CD4-positive, alpha-beta T cell treated with Interferon alpha-2 for 1 hour (primary cell): Measurements from ENCODE around the gene FAM171A2.
A peak's percentile ranks its signal among the peaks of the same experiment; 100 is the strongest.
"Not testable (repeated sequence)": the region's sequence is repeated elsewhere in the genome, so short reads cannot be mapped to it uniquely, and the experiment has no call there.

Experiments
- DNase-seq, 2 donors: peaks; one replicate each; pipeline ENCODE4 v3.0.0-alpha.2; 2020 to 2022

The FAM171A2 gene

GRCh38 chr17:44383363-44383762 is 19.7 kb upstream of the FAM171A2 start:
- DNase-seq = no peak

DNA sequence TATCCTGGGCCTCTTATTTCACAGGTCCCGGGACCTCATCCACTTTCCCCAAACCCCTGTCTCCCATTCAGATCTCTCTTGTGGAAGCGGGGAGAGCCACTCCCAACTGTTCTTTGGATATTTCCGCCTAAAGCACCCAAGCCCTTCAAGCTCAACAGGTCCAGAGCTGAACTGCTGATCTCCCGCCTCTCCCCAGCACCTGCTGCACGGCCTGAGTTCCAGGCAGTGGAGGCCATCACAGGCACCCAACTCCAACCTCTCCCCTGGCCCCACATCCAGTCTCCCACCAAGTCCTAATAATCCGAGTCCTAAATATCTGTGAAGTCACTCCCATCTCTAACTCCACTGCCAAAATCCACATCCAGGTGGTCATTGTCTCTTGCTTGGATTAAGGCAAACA is 19.3 kb upstream of the FAM171A2 start:
- DNase-seq = no peak

GRCh38 chr17:44381810-44382305 is 18.2 kb upstream of the FAM171A2 start:
- no peak for DNase-seq

DNA sequence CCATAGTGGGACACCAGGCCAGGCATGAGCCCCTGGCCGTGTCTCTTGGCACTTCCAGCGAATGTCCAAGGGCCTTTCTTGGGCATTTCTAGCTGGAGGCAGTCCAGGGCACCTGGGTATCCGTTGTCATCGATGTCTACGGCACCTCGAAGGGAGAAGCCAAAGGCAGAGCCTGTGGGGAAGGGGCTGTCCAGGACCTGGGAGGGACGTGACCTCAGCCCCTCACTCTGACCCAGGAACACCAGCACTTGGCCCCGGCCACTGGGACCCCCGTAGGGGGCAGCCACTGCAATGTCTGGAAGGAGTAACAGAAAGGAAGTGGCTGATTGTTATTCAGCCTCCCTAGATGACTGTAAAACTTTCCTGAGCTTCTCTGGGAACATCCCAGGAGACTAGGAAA is 17.1 kb upstream of the FAM171A2 start:
- no peak for DNase-seq

- DNase-seq = no peak
Measured at GRCh38 chr17:44379887-44380286, 16.2 kb upstream of the FAM171A2 start.

DNA sequence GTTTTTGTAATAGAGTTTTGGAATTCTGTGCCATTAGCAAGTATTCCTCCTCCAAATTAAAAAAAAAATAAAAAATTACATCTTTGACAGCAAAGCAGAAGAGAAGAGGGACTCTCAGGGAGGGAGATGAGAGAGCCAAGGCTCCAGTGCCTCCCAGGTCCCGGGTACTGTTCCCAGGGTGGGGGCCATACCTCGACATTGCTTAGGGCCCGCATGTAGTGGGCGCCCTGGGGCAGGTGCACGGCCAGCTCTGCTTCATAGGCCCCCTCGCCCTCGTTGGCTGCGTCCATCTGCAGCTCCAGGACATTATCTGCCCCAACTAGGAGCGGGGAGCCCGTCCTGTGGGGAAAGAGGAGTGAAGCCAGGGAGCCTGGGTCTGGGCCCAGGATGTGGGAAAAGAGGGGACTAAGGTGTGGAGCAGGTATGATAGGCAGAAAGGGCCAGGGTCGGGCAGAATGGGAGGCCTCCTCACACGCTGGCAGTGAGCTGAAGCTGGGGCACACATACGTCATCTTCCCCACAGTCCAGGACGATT is 14.6 kb upstream of the FAM171A2 start:
- no peak for DNase-seq

- DNase-seq = no peak
Measured at GRCh38 chr17:44376779-44377178, 13.1 kb upstream of the FAM171A2 start.

DNA sequence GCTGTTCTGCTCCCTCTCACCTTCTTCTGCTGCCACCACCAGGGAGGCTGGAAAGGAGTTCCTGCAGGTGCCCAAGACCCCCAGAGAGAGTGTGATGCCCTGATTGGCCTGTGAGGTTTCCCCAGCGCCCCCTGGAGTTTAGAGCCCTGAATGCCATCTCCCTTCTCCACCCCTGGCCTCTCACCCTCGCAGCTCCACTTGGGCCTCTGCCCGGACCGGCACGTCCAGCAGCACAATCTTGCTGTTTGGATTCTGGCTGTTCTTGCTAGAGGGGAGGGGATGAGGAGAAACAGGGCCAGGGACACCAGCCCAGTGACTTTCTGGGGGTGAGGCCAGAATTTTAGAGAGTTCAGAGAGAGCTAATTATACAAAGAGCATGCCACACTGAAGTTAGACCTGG is 12.5 kb upstream of the FAM171A2 start:
- no peak for DNase-seq

- no peak for DNase-seq
Measured at GRCh38 chr17:44375196-44376017, 11.8 kb upstream of the FAM171A2 start.

DNA sequence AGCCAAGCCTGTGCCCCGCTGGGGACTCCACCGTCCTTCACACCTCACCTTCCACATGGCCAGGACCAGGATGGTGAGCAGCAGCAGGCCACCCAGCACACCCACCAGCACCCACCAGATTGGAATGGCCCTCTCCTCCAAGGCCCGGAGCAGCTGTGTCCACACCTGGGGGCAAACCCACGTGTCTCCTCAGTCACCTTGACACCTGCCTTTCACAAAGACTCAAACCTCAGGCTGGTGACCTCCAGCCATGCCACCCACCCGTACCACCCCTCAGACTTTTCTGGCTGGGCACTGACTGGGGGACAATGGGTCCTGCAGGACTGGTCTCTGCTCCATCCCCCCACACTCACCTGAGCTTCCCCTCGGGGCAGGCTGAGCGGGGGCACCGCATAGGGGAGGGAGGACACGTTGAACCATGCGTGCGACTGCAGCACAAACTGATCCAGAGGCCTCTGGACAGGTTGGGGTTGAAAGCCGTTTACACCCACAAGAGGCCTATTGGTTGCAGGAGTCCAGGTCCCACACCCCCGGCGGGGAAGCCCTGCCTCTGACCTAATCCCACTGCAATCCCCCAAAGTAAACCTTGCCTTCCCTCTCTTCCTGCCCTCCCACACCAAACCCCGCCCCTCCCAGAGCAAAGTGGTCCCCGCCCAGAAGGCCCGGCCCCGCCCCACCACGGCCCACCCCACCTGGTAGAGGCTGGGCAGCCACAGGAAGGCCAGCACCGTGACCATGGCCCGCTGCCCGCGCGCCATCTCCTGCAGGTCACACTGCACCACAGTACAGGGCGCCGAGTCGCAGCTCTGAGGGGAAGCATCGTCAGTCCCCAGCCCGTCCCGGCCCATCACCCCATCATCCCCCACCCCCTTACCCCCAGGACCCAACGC is 10.9 kb upstream of the FAM171A2 start:
- DNase-seq = no peak

GRCh38 chr17:44372036-44372435 is 8.4 kb upstream of the FAM171A2 start:
- DNase-seq = no peak

- peak in 1 of 2 donors; percentile 33 for DNase-seq
Measured at GRCh38 chr17:44369414-44370023, 5.9 kb upstream of the FAM171A2 start.

DNA sequence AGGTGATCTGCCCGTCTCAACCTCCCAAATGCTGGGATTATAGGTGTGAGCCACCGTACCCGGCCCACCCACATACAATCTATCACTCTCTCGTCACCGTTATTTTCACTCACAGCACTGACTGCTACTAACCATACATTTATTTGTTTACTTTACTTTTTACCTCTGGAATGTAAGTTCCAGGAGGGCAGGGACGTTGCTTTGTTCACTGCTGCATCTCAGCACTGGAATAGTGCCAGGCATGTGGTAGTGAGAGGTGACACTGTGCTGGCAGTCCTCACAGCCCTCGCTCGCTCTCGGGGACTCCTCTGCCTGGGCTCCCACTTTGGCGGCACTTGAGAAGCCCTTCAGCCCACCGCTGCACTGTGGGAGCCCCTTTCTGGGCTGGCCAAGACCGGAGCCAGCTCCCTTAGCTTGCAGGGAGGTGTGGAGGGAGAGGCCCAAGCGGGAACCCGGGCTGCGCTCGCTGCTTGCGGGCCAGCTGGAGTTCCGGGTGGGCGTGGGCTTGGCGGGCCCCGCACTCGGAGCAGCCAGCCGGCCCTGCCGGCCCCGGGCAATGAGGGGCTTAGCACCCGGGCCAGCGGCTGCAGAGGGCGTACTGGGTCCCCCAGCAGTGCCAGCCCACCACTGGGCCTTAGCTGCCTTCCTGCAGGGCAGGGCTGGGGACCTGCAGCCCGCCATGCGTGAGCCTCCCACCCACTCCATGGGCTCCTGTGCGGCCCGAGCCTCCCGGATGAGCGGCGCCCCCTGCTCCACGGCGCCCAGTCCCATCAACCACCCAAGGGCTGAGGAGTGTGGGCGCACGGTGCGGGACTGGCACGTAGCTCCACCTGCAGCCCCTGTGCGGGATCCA is 5.0 kb upstream of the FAM171A2 start:
- not testable (repeated sequence) for DNase-seq

DNA sequence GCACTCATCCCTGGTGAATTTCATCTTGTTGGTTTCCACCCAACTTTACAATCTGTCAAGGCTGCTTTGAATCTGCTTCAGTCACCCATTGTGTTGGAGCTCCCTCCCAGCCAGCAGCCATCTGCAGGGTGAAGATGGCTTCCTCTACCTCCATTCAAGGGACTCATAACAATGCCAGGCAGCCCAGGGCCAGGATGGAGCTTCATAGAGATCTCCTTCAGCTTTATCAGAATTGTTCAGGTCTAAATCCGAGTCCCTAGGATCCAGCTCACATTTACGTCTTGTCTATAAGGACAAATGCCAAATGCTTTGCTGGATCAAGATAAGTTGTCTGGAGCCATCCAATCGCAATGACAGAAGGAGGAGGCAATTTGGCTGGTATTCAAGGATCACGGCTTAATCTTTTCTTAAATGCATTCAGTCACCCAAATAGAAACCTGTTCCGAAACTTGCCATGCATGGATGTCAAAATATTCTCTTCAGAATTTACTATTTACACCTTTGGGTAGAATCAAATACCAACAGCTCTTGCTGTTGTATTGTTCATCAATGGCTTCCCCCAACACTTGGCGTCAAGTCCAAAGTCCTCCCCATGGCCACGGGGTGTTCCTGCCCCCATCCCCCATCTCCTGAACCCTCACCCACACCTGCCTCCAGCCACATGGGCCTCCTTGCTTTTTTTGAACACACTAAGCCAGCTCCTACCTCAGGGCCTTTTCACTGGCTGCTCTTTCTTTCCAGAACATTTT is 3.8 kb upstream of the FAM171A2 start:
- no peak for DNase-seq

DNA sequence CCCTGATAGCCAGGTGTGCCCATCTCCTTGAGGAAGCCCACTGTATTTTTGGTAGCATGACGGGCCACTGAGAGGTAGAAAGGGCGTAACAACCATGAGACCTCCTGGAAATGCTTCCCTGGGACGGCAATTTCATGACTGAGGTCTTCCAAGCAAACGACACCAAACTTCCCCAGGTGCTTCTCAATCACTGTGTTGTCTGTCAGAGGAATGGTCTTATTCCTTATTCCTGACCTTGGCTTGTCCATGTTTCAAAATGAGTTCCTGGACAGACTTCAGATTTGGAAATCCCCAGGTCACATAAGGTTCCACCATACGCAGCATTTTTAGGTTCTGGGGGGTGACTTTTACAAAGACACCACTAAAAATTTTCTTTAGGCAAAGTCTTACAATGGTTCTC is 1.4 kb upstream of the FAM171A2 start:
- not testable (repeated sequence) for DNase-seq

DNA sequence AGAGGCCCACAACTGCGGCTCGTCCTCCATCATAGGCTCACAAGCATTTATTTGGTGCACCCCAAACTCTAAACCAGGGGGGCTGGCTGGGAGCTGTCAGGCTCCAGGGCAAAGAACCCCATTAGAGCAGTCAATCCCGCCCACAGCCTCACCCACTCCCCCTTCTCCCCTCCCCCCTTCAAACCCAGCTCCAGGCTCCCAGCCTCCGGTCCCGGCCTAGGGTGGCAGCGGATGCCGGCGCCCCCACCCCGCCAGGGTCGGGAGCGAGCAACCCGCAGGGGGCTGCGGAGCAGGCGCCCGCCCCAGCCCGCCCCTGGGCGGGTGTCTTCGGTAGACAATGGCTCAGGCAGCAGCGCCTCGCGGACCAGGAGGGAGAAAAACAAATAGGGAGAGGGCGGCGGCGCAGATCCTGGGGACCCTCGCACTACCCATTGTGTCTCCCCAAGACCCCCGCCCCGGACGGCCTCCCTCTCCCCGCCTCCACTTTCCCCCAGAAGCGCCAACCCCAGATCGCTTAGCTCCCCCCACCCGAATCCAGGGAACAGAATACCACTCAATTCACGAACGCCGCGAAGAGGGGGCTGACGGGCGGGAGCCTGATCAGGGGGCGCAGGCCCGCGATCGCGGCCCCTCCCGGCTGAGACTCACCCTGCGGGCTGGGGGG is 572 bp downstream of the FAM171A2 start:
- peak in 1 of 2 donors; percentile 15 for DNase-seq

GRCh38 chr17:44362459-44362948 is 1.1 kb downstream of the FAM171A2 start:
- DNase-seq = no peak

DNA sequence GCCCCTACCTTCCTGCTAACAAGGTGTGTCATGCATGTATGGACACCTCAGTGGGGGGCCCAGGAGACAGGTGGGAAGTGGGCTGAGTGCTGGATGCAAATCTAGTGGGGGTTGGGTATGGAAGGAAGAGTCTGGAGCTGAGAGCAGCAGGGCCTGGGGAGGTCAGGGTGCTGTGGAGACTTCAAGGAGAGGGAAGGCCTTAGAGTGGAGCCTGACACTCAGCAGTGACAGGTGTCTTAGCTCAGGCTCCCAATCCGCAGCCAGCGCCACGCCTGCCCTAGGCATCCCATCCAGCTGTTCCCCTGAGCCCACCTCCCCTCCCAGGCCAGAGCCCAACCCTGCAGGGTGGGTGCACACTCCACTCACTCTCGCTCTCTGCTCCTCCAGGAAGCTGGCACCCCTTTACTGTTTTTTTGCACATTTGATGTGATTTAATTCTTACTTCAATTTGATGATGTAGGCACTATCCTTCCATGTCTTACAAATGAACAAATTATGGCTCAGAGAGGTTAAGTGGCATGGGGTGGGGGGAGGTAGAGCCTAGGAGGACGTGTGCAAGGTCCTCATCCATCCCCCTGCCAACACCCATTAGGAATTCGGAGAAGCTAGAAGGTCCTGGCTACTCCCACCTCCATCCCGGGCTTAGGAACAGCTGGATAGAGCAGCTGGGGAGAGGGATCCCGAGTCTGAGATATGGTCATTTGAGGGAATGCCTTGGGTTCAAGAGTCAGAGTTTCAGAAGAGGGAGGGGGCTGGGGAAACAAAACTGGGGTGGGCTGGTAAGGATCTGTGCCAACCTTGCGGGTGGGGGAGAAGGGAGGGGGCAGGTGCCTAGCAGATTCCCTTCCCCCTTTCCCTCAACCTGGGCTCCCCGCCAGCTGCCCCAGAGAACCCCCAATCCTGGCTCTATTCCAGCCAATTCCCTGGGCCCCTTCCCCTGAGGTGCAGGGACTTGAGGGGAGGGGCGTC is 2.1 kb downstream of the FAM171A2 start:
- no peak for DNase-seq

DNA sequence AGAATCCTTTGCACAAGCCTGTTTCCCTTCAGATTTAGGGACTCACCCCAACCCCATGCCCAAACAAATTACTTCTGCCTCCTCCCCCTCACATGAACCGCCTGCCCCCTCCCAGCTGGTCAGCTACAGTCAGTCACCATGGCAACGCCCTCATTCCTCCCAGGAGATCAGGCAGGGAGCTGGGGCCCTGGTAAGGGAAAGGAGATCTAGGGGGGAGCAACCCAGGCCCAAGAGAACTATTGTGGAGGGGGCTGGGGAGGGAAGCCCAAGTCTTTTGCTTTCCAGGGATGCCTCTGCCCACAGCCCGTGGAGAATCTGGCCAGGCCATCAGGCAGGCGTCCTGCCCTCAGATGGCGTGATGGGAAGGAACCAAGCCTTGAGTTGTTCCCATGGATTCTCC is 2.8 kb downstream of the FAM171A2 start:
- DNase-seq = no peak
